GM19468 (cell line): Measurements from ENCODE around the gene GNAT3.

Experiments used
- ATAC-seq: cut with Tn5 transposase; IDR thresholded peaks from one replicate; pipeline ENCODE4 v1.9.1; 2021; ENCODE audit warnings: mild to moderate bottlenecking, moderate library complexity, moderate number of reproducible peaks; ENCODE audit not compliant: unreplicated experiment; ENCODE audit errors: extremely low read depth

Gene GNAT3

GRCh38 chr7:80432166-80432565 is 79.7 kb downstream of the GNAT3 start:
- ATAC-seq, result no peak

- no peak for ATAC-seq
These were observed 82.7 kb downstream of the GNAT3 start for GRCh38 chr7:80429181-80429580.

GRCh38 chr7:80428161-80429054 is 83.5 kb downstream of the GNAT3 start:
- no peak for ATAC-seq

- ATAC-seq, result no peak
These were observed 84.6 kb downstream of the GNAT3 start for GRCh38 chr7:80427218-80427617.

- ATAC-seq, result no peak
These were observed 91.0 kb downstream of the GNAT3 start for GRCh38 chr7:80420876-80421275.

- ATAC-seq, result no peak
These were observed 94.6 kb downstream of the GNAT3 start for GRCh38 chr7:80417211-80417793.

- ATAC-seq, result no peak
These were observed 96.3 kb downstream of the GNAT3 start for GRCh38 chr7:80415522-80415921.

- no peak for ATAC-seq
These were observed 96.8 kb downstream of the GNAT3 start for GRCh38 chr7:80415114-80415513.

- no peak for ATAC-seq
These were observed 97.5 kb downstream of the GNAT3 start for GRCh38 chr7:80414331-80414730.

GRCh38 chr7:80413383-80413945 is 98.4 kb downstream of the GNAT3 start:
- no peak for ATAC-seq

- no peak for ATAC-seq
These were observed 99.0 kb downstream of the GNAT3 start for GRCh38 chr7:80412842-80413241.

- no peak for ATAC-seq
These were observed 100.2 kb downstream of the GNAT3 start for GRCh38 chr7:80411621-80412020.

- ATAC-seq, result no peak
These were observed 101.8 kb downstream of the GNAT3 start for GRCh38 chr7:80410081-80410480.
